C4-2B (cell line): ENCODE results near the gene FXYD3.

ENCODE experiments used
- H3K27ac ChIP-seq: fragments of 450-650 bp; 2 replicates; pipeline ENCODE4 v1.5.1; 2017
- CTCF ChIP-seq: fragments of 450-650 bp; conservative IDR thresholded peaks from 2 replicates; pipeline ENCODE4 v1.5.1; 2017; ENCODE audit warnings: mild to moderate bottlenecking
- ZFX ChIP-seq: fragments of 450-650 bp; IDR thresholded peaks from 2 replicates; pipeline ENCODE4 v1.6.1; 2017

FXYD3 gene

GRCh38 chr19:35073516-35073915 lies 42.1 kb upstream of the FXYD3 start:
- no peak overlapping the region for H3K27ac ChIP-seq
- no peak for TF ChIP-seq CTCF
- no peak for TF ChIP-seq ZFX

DNA sequence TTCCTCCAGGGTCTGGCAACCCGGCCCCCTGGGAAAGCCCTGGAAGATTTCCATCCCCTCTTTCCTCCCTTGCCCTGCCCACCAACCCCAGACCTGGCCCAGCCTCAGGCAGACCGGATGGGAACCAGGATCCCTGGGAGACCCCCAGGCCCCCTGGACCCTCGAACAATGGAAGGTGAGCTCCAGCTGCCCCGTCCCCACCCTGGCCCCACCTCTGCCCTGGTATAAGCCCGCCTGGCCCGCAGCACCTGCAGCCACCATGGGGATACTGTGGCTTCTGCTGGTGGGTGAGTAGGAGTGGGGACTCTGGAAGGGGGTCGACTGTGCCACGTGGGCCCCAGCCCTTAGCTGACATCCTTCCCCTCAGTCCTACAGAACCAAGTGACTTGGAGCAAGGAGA lies 41.7 kb upstream of the FXYD3 start:
- no peak for TF ChIP-seq ZFX
- no peak for TF ChIP-seq CTCF
- H3K27ac ChIP-seq = no peak overlapping the region

- H3K27ac ChIP-seq = no peak overlapping the region
- TF ChIP-seq CTCF = no peak
- no peak for TF ChIP-seq ZFX
Observed at GRCh38 chr19:35074426-35075201, 41.0 kb upstream of the FXYD3 start.

GRCh38 chr19:35075202-35076025 lies 40.2 kb upstream of the FXYD3 start:
- no peak overlapping the region for H3K27ac ChIP-seq
- no peak for TF ChIP-seq ZFX
- no peak for TF ChIP-seq CTCF

DNA sequence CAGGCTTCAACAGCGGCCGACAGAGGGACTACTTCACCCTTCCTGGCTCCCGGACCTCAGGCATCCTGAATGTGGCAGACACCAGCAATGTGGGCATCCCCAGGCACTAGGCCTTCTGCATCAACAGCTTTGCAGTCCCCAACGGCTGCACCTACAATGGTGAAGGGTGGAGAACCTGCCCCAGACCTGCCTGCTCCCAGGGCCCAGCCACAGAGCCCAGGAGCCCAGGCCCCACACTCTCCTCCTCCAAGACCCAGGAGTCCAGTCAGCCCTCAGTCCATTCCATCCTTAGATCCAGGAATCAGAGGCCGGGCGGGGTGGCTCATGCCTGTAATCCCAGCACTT lies 39.6 kb upstream of the FXYD3 start:
- no peak overlapping the region for H3K27ac ChIP-seq
- TF ChIP-seq ZFX = no peak
- no peak for TF ChIP-seq CTCF

GRCh38 chr19:35076657-35077056 lies 39.0 kb upstream of the FXYD3 start:
- TF ChIP-seq CTCF (no peak), ZFX (no peak)
- no peak overlapping the region for H3K27ac ChIP-seq

DNA sequence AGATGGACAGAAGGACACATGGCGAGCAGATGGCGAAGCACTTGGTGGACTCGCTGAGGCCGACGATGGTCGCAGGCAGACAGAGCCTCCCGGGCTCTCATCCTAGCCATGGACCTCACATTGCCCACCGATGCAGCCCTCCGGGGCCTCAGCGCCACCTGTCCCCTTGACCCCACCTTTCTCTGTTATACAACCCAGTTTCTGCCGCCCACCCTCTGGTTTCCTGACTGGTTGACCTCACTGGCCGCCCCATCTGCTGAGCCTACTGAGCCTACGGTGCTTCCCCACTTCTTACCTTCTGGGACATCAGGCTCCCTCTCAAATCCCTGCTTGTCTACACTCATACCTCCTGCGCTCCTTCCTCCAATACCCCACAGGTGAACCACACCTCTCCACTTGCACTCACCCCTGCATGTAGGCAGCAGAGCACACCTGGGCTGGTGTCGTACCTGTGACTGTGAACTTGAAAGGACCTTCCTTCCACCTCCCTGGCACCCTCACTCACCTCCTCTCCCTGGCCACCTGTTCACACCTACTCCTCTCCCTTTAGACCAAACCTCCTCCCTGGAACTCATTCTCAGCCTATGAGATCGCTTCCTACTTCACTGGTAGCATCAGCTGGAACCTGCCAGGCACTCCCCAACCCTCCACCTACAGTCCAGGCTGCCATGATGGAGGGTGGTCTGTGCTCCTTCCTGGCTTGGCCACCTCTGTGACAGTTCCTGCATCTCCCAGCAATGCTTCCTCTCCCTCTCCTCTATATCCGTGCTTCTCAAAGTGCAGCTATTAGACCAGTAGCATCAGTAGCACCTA lies 38.0 kb upstream of the FXYD3 start:
- no peak overlapping the region for H3K27ac ChIP-seq
- TF ChIP-seq CTCF (no peak), ZFX (no peak)
